ENCODE measurements around the gene UGT1A7.

- TF ChIP-seq, protein P1, sequence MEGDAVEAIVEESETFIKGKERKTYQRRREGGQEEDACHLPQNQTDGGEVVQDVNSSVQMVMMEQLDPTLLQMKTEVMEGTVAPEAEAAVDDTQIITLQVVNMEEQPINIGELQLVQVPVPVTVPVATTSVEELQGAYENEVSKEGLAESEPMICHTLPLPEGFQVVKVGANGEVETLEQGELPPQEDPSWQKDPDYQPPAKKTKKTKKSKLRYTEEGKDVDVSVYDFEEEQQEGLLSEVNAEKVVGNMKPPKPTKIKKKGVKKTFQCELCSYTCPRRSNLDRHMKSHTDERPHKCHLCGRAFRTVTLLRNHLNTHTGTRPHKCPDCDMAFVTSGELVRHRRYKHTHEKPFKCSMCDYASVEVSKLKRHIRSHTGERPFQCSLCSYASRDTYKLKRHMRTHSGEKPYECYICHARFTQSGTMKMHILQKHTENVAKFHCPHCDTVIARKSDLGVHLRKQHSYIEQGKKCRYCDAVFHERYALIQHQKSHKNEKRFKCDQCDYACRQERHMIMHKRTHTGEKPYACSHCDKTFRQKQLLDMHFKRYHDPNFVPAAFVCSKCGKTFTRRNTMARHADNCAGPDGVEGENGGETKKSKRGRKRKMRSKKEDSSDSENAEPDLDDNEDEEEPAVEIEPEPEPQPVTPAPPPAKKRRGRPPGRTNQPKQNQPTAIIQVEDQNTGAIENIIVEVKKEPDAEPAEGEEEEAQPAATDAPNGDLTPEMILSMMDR (IDR thresholded peaks at IDR 0.05) = no peak
- no peak for TF ChIP-seq EP300 (IDR thresholded peaks at IDR 0.05)
- no peak for TF ChIP-seq POLR2A (IDR thresholded peaks at IDR 0.05)
- no peak for TF ChIP-seq POLR2AphosphoS5 (IDR thresholded peaks at IDR 0.05)
These were observed 32.4 kb downstream of the UGT1A7 start for GRCh38 chr2:233714121-233714520.
